Kidney capillary endothelial cell (primary cell): Measurements from ENCODE around the gene ARHGEF1.

Source experiments
- DNase-seq: peaks from one replicate; pipeline ENCODE4 v3.0.0-alpha.2; 2018; ENCODE audit warnings: low spot score

ARHGEF1 gene

DNA sequence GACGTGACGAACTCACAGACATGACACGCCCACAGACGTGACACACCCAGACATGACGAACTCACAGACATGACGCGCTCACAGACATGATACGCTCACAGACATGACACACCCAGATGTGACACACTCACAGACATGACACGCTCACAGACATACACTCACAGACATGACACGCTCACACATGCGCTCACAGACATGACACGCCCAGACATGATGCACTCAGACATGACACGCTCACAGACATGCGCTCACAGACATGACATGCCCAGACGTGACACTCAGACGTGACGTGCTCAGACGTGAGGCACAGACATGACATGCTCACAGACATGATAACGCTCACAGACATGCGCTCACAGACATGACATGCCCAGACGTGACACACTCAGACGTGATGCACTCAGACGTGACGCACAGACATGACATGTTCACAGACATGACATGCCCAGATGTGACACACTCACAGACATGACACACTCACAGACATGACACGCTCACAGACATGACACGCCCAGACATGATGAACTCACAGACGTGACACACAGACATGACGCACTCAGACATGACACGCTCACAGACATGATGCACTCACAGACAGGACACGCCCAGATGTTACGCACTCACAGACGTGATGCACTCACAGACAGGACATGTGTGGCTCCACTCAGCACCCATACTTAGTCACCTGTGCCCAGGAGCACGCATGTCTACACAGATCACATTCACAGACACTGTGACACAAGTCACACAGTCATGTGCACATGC, 37.1 kb downstream of the ARHGEF1 start:
- no peak for DNase-seq

GRCh38 chr19:41920882-41921576, 38.0 kb downstream of the ARHGEF1 start:
- no peak for DNase-seq

- no peak for DNase-seq
Observed at GRCh38 chr19:41921577-41922576, 38.9 kb downstream of the ARHGEF1 start.

GRCh38 chr19:41922585-41922984, 39.6 kb downstream of the ARHGEF1 start:
- no peak for DNase-seq

GRCh38 chr19:41923045-41923788, 40.2 kb downstream of the ARHGEF1 start:
- no peak for DNase-seq

GRCh38 chr19:41924151-41925145, 41.5 kb downstream of the ARHGEF1 start:
- DNase-seq, result no peak

DNA sequence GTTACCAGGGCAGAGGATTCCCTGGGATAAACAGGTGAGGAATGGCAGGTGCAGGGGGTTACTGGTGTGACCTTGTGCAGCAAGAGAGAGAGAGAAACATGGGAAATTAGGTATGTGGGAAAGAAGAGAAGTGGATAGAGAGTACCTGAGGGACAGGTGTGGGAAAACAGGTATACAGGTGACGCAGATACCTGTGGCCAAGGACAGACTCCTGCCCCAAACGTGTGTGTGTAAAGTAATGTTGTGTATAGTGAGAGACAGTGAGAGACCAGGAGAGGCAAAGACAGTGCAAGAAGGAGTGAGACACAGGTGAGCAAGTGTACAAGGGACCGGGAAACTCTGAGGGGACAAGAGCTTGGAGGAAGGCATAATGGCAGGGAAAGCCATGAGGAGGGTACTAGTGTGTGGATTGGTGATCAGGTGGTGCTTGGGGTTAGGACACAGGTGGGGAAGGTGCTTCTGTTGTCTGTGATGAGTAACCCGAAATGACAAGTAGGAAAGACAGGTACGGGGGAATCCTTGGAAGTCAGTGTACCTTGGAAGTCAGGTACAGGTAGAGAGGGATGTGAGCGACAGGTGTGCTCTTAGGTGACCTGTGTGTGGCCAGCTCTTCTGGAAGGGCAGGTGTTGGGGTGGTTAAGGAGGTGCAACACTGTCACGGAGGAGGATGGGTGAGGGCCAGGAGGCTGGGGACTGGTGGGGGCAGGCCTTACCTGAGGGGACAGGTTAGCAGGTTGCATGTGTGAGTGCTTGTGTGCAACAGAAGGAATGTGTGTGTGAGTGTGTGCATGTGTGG, 42.4 kb downstream of the ARHGEF1 start:
- no peak for DNase-seq

DNA sequence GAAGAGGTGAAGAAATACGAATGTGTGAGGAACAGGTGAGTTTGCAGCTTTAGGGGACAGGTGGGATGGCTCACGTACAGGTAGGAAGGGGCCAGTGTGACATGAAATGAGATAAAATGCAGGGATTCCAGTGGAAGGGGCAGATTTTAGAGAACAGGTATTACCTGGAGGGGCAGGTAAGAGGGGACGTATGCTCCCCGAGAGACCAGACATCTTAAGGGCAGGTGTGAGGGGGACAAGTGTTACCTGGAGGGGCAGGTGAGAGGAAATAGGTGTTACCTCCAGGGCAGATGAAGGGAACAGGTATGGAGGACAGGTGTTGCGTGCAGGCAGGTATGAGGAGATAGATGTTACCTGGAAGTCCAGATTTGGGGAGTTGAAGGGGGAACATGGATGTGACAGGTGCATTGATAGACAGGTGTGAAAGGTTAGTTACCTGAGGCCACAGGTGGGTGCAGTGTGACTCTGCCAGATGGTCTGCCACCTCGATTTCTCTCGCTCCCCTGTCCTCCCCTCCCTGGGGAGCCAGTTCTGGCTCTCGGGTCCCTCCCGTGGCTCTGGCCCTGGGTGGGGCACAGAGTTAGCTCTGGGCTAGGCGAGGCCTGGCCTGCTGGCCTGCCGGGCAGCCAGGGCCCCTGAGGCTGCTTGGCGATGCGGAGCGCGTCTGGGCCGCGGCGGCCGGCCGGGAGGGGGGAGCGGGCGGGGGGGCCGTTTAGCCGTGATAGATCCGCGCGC, 43.2 kb downstream of the ARHGEF1 start:
- DNase-seq, result no peak

DNA sequence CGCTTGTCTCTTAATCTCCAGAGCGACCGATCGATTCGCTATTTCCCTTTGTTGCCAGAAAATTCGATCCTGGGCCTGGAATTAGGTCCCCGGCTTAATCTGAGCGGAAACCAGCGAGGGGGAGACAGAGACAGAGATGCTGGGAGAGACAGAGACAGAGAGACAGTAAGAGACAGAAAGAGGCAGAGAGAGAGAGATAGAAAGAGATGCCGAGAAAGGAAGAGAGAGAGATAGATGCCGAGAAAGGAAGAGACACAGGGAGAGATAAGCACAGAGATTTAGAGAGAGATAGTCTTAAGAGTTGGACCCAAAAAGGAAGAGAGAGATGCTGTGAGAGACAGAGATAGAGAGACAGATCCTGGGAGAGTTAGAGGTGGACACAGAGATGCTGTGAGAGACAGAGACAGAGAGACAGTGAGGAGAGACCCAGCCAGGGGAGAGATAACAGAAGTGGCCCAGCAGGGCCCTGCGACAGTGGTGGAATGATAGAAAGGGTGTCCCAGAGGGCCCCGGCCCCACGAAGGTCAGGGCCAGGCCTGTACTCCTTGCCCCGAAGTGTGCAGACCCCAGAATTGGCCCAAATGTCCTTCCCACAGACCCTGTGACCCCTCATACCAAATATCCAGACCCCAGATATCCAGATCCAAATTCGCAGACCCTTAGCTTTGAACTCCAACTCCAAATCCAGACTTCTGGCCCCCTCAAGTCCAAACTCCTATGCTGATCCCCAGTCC, 43.9 kb downstream of the ARHGEF1 start:
- DNase-seq, result no peak

DNA sequence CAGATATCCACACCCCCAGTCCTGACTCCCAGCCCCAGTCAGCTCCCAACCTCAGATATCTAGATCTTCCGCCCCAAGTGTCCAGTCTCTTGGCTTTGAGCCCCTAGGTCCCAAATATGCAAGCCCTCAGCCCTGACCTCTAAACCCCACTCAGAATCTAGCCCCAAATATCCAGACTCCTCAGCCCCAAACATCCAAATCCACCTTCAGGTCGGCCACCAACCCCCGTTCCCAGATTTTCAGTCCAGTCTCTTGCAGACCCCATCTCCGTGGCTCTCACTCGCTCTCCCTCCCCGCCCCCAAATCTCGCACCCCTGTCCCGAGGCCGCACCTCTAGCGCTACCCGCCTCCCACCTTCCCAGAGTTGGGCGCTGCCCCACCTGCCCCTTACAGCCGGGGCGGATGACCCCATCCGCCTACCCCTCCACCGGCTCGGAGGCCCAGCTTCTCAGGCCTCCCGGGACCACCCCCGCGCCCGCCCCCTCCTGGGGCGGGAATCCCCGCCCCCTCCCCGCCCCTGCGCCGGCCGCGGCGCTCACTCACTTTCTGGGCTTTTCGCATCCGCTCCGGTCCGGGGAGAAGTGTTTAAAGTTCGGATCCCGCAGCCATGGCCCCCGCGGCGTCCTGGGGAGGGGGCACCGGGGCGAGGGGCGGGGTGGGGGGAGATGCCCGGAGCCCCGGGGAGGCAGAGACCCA, 44.7 kb downstream of the ARHGEF1 start:
- DNase-seq, result no peak

GRCh38 chr19:41928221-41928683, 45.3 kb downstream of the ARHGEF1 start, which contains the start of gene ERFL:
ERFL (minus strand) TSS chr19:41928449; CDS start chr19:41912919, 15,530 bp downstream.
- no peak for DNase-seq

DNA sequence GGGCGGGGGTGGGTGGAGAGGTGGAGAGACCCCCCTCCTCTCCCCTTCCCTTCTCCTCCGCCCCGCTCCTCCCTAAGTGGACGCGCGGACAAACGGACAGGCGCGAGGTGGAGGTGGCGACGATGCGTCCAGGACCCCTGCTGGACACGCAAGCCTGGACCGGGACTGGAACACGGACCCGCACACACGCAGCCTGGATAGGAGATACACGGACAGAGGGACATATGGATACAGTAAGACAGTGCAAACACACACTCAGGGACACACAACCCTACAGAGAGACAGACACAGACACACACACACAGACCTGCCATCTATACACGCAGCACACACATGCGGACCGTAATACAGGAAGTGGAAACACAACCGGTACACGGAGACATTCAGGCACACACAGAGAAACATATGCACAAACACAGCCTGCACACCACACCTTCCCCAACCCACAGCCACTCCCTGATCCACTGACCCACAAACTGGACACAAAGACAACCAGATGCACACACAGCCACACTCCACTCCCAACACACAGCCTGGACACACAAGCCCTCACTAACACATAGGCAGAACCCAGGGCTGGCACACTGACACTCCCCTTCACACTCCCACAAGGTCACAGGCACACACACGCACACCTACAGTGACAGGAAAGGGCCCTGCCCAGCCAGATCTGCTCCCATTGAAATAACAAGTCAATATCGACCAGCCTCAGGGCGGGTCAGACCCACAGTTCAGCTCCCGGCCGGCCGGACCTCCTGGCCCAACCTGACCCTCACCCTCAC, 46.0 kb downstream of the ARHGEF1 start:
- no peak for DNase-seq

DNA sequence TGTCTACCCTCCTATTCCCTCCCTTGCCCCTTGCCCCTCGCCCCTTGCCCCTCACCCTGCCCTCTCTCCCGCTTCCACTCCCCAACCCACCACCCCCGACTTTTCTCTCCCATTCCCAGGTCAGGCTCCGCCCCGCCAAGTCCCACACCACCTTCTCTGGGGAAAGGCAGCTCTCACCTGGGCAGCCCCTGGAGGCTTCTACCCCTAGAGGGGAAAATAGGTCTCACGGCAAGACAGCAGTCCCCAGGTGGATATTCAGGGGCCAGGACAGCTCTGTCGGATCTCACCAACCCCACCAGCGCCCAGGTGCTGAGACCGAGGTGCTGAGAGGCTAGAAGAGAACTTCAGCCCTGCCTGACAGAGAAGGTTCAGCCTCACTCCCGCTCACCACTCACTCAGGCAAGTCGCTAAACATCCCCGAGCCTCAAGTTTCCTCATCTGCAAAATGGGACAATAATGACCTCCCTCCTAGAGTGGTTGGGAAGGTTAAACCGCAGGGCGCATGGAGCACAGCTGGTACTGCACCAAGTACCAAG, 46.6 kb downstream of the ARHGEF1 start:
- DNase-seq, result no peak

- no peak for DNase-seq
Observed at GRCh38 chr19:41930322-41930722, 47.3 kb downstream of the ARHGEF1 start.

- no peak for DNase-seq
Observed at GRCh38 chr19:41930926-41931592, 48.1 kb downstream of the ARHGEF1 start.
